Measurements from ENCODE around the gene HSD11B1. TPM values are rescaled to one million over a fixed set of nuclear protein-coding genes. Genes with fewer than 3 reads are reported as not detected.
A peak's percentile ranks its signal among the peaks of the same experiment; 100 is the strongest.

Gene HSD11B1
- total and polyA plus RNA-seq, 2 donors (not counting 1 experiment from before 2014, with no cell fraction given) = 7.1 to 31.5 TPM

DNA sequence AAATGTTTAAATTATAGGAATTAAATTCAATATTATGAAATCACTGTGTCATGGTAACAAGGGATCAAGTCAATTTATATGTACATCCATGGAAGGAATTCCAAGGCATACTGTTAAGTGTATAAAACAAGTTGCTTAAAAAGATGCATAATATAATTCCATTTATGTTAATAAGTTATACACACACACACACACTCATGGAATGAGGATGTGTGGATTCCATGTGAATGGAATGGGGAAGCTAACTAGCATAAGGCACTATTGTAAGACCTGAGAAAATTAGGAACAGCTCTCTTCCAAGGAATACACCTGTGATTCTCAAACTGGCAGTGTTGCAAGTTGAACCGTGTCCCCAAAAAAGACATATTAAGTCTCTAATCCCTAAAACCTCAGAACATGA lies 33.6 kb downstream of the HSD11B1 start:
- no peak for DNase-seq (ENCODE audit: low read depth in 2 of 2)
- H3K4me2 ChIP-seq (ENCODE audit: extremely low read depth, insufficient read depth, low read length) = no peak overlapping the region
- peaks cover 7% of the 10 kb centered on the region for H3K4me1 ChIP-seq (ENCODE audit: control insufficient read depth, extremely low read depth, insufficient read depth, low read length)
- H3K27ac ChIP-seq (ENCODE audit: insufficient read depth, low read length) = no peak overlapping the region
- no peaks in the 10 kb centered on the region for H4K20me1 ChIP-seq (ENCODE audit: control insufficient read depth, extremely low read depth, insufficient read depth, low read length)
- no peak overlapping the region for H3K9ac ChIP-seq (ENCODE audit: insufficient read depth, low read length)
- H3K4me3 ChIP-seq (replicated peaks in 1 of 4; ENCODE audit: control extremely low read depth in 1 of 4, insufficient read depth in 1 of 4, low read depth in 3 of 4, low read length in 4 of 4) = no peak overlapping the region
- no peaks in the 10 kb centered on the region for H3K79me2 ChIP-seq (ENCODE audit: control insufficient read depth, insufficient read depth, low read length)
- H3K36me3 ChIP-seq (ENCODE audit: control insufficient read depth, insufficient read depth, low read length) = no peaks in the 10 kb centered on the region
- TF ChIP-seq, protein P1, sequence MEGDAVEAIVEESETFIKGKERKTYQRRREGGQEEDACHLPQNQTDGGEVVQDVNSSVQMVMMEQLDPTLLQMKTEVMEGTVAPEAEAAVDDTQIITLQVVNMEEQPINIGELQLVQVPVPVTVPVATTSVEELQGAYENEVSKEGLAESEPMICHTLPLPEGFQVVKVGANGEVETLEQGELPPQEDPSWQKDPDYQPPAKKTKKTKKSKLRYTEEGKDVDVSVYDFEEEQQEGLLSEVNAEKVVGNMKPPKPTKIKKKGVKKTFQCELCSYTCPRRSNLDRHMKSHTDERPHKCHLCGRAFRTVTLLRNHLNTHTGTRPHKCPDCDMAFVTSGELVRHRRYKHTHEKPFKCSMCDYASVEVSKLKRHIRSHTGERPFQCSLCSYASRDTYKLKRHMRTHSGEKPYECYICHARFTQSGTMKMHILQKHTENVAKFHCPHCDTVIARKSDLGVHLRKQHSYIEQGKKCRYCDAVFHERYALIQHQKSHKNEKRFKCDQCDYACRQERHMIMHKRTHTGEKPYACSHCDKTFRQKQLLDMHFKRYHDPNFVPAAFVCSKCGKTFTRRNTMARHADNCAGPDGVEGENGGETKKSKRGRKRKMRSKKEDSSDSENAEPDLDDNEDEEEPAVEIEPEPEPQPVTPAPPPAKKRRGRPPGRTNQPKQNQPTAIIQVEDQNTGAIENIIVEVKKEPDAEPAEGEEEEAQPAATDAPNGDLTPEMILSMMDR (conservative IDR thresholded peaks at IDR 0.05 in 1 of 2, IDR thresholded peaks at IDR 0.05 in 1 of 2; ENCODE audit: low read depth in 1 of 2, low read length in 2 of 2) = no peak
- no peak for TF ChIP-seq EZH2 (IDR thresholded peaks at IDR 0.05; ENCODE audit: low read length, missing control alignments)
- no peaks in the 10 kb centered on the region for H3K27me3 ChIP-seq (ENCODE audit: control insufficient read depth, insufficient read depth, low read length)
- no peaks in the 10 kb centered on the region for H3K9me3 ChIP-seq (ENCODE audit: control insufficient read depth, insufficient read depth, low read depth, low read length)
- no peak overlapping the region for H2AFZ ChIP-seq (ENCODE audit: low read length)

DNA sequence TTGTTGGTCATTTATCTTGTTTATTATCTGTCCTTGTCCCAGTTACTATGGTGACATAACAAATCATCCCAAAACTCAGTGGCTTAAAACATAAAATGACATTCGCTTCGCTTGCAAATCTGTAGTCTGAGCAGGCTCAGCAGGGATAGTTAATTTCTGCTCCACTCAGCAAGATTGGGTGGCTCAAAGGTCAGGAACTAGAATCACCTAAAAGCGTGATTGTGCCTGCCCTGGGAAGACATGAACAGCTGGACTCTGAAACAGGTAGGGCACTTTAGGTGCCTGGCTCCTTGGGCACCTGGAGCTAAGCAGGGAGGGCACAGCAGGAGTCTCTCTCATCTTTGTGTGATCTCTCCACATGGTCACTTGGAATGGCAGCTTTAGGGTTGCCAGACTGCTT lies 36.5 kb downstream of the HSD11B1 start:
- TF ChIP-seq EZH2 (IDR thresholded peaks at IDR 0.05; ENCODE audit: low read length, missing control alignments) = no peak
- TF ChIP-seq, protein P1 (conservative IDR thresholded peaks at IDR 0.05 in 1 of 2, IDR thresholded peaks at IDR 0.05 in 1 of 2; ENCODE audit: low read depth in 1 of 2, low read length in 2 of 2) = no peak
- Histone ChIP-seq H3K79me2 (ENCODE audit: control insufficient read depth, insufficient read depth, low read length) (no peaks in the 10 kb centered on the region), H3K9me3 (ENCODE audit: control insufficient read depth, insufficient read depth, low read depth, low read length) (no peaks in the 10 kb centered on the region), H3K4me1 (ENCODE audit: control insufficient read depth, extremely low read depth, insufficient read depth, low read length) (peaks cover 11% of the 10 kb centered on the region), H2AFZ (ENCODE audit: low read length) (no peak overlapping the region), H3K27ac (ENCODE audit: insufficient read depth, low read length) (no peak overlapping the region), H3K27me3 (ENCODE audit: control insufficient read depth, insufficient read depth, low read length) (no peaks in the 10 kb centered on the region), H3K9ac (ENCODE audit: insufficient read depth, low read length) (no peak overlapping the region), H3K4me3 (replicated peaks in 1 of 4; ENCODE audit: control extremely low read depth in 1 of 4, insufficient read depth in 1 of 4, low read depth in 3 of 4, low read length in 4 of 4) (no peak overlapping the region), H3K36me3 (ENCODE audit: control insufficient read depth, insufficient read depth, low read length) (no peaks in the 10 kb centered on the region), H3K4me2 (ENCODE audit: extremely low read depth, insufficient read depth, low read length) (no peak overlapping the region), H4K20me1 (ENCODE audit: control insufficient read depth, extremely low read depth, insufficient read depth, low read length) (no peaks in the 10 kb centered on the region)
- no peak for DNase-seq (ENCODE audit: low read depth in 2 of 2)

DNA sequence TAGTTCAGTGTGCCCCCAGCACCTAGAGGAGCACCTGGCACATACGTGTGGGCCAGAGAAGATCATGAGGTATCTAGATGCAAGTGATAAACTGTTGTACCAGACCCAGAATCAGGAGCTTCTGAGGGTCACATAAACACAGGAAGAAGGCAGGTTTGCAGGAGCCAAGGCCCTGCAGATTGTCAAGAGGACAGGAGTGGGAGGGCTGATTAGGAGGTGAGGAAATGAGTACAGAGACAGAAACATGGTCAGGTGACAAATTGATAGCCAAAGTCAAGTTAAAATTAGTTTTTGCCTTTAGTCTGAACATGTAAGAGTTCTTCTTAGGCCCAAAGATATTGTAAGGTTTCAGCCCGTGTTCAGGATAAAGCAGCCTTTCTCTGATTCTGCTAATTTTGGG lies 37.2 kb downstream of the HSD11B1 start:
- Histone ChIP-seq H2AFZ (ENCODE audit: low read length) (peak overlapping the region; percentile 72), H3K79me2 (ENCODE audit: control insufficient read depth, insufficient read depth, low read length) (no peaks in the 10 kb centered on the region), H4K20me1 (ENCODE audit: control insufficient read depth, extremely low read depth, insufficient read depth, low read length) (no peaks in the 10 kb centered on the region), H3K4me3 (replicated peaks in 1 of 4; ENCODE audit: control extremely low read depth in 1 of 4, insufficient read depth in 1 of 4, low read depth in 3 of 4, low read length in 4 of 4) (peak overlapping the region in 2 of 4 experiments; percentile 36), H3K9me3 (ENCODE audit: control insufficient read depth, insufficient read depth, low read depth, low read length) (no peaks in the 10 kb centered on the region), H3K36me3 (ENCODE audit: control insufficient read depth, insufficient read depth, low read length) (no peaks in the 10 kb centered on the region), H3K27me3 (ENCODE audit: control insufficient read depth, insufficient read depth, low read length) (no peaks in the 10 kb centered on the region), H3K27ac (ENCODE audit: insufficient read depth, low read length) (peak overlapping the region; percentile 11), H3K4me1 (ENCODE audit: control insufficient read depth, extremely low read depth, insufficient read depth, low read length) (peaks cover 11% of the 10 kb centered on the region), H3K9ac (ENCODE audit: insufficient read depth, low read length) (no peak overlapping the region), H3K4me2 (ENCODE audit: extremely low read depth, insufficient read depth, low read length) (peak overlapping the region; percentile 66)
- TF ChIP-seq, protein P1 (conservative IDR thresholded peaks at IDR 0.05 in 1 of 2, IDR thresholded peaks at IDR 0.05 in 1 of 2; ENCODE audit: low read depth in 1 of 2, low read length in 2 of 2) = no peak
- TF ChIP-seq EZH2 (IDR thresholded peaks at IDR 0.05; ENCODE audit: low read length, missing control alignments) = no peak
- no peak for DNase-seq (ENCODE audit: low read depth in 2 of 2)
